Measurements from ENCODE around the gene SYCE3. TPM values are rescaled to one million over a fixed set of nuclear protein-coding genes. Genes with fewer than 3 reads are reported as not detected.
"Not testable (repeated sequence)": the region's sequence is repeated elsewhere in the genome, so short reads cannot be mapped to it uniquely, and the experiment has no call there.

Gene SYCE3
- polyA plus RNA-seq, 3 donors: 1.9 to 3.1 TPM; not detected in 1

DNA sequence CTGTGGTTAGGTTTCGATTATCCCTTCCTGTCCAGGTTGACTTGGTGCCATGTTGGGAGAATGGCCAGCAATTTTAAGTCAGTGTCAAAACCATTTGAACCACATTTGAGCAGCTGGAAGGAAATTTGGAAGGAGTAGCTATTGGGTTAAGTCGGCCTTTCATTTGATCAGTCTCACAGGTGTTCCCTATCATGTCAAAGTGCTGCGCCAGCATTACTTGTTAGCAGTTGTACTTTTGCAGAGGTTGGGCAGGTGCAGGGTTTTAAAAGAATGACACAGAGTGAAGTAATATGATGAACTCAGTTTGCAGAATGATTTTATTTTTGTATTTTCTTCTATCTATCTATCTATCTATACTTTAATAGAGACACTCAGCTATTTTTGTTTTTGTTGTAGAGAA lies 26.5 kb downstream of the SYCE3 start:
- H3K4me2 ChIP-seq (replicated peaks; ENCODE audit: extremely low read depth, low read length, poor library complexity, severe bottlenecking): no peak overlapping the region
- no peaks in the 10 kb centered on the region for H4K20me1 ChIP-seq (ENCODE audit: insufficient read depth, low read length)
- no peak overlapping the region for H3K4me3 Mint-ChIP-seq
- no peaks in the 10 kb centered on the region for H3K36me3 ChIP-seq (replicated peaks in 1 of 2; ENCODE audit: control insufficient read depth in 1 of 2, insufficient read depth in 2 of 2, low read length in 2 of 2)
- H2AFZ ChIP-seq (ENCODE audit: insufficient read depth, low read depth, low read length, poor library complexity, severe bottlenecking): no peak overlapping the region
- H3K4me1 ChIP-seq (ENCODE audit: control insufficient read depth in 1 of 2, insufficient read depth in 2 of 2, low read length in 2 of 2): peaks cover 89% of the 10 kb centered on the region in 2 donors
- peaks cover 0 to 1% (median 0%) of the 10 kb centered on the region in 3 donors for H3K27me3 Mint-ChIP-seq (ENCODE audit: low read depth in 3 of 3)
- H3K9me3 ChIP-seq (replicated peaks in 1 of 2; ENCODE audit: control insufficient read depth in 1 of 2, insufficient read depth in 1 of 2, low read length in 2 of 2): no peaks in the 10 kb centered on the region
- no peak for DNase-seq
- peaks cover 5 to 7% of the 10 kb centered on the region in 2 donors for H3K36me3 Mint-ChIP-seq
- H3K9ac ChIP-seq (ENCODE audit: insufficient read depth, low read length, poor library complexity, severe bottlenecking): no peak overlapping the region
- 71% methylated on average over 1 of the region's 3 CpGs for WGBS (ENCODE audit: insufficient coverage)
- H3K4me1 Mint-ChIP-seq: peaks cover 73% of the 10 kb centered on the region
- H3K79me2 ChIP-seq (ENCODE audit: insufficient read depth, low read length): peaks cover 46% of the 10 kb centered on the region
- peak overlapping the region in 1 of 2 donors; percentile 100 for H3K27ac ChIP-seq (ENCODE audit: low read depth in 1 of 2, low read length in 2 of 2)
- no peaks in the 10 kb centered on the region for H3K9me3 Mint-ChIP-seq
- TF ChIP-seq, protein P1, sequence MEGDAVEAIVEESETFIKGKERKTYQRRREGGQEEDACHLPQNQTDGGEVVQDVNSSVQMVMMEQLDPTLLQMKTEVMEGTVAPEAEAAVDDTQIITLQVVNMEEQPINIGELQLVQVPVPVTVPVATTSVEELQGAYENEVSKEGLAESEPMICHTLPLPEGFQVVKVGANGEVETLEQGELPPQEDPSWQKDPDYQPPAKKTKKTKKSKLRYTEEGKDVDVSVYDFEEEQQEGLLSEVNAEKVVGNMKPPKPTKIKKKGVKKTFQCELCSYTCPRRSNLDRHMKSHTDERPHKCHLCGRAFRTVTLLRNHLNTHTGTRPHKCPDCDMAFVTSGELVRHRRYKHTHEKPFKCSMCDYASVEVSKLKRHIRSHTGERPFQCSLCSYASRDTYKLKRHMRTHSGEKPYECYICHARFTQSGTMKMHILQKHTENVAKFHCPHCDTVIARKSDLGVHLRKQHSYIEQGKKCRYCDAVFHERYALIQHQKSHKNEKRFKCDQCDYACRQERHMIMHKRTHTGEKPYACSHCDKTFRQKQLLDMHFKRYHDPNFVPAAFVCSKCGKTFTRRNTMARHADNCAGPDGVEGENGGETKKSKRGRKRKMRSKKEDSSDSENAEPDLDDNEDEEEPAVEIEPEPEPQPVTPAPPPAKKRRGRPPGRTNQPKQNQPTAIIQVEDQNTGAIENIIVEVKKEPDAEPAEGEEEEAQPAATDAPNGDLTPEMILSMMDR (IDR thresholded peaks at IDR 0.05): no peak
- no peaks in the 10 kb centered on the region for H3K27me3 ChIP-seq (ENCODE audit: control insufficient read depth in 2 of 2, insufficient read depth in 2 of 2, low read length in 2 of 2)
- intact Hi-C loops (cut with micrococcal nuclease): loop anchor here in 1 of 2 donors (10.0 kb wide), 1 partner anchor 601 kb away; no protein-coding TSS in a partner anchor
- H3K4me3 ChIP-seq (replicated peaks in 1 of 3; ENCODE audit: low read depth in 2 of 3, low read length in 3 of 3): no peak overlapping the region
- H3K27ac Mint-ChIP-seq: peak overlapping the region in 5 of 7 donors; percentile 15 to 100 (median 88)

DNA sequence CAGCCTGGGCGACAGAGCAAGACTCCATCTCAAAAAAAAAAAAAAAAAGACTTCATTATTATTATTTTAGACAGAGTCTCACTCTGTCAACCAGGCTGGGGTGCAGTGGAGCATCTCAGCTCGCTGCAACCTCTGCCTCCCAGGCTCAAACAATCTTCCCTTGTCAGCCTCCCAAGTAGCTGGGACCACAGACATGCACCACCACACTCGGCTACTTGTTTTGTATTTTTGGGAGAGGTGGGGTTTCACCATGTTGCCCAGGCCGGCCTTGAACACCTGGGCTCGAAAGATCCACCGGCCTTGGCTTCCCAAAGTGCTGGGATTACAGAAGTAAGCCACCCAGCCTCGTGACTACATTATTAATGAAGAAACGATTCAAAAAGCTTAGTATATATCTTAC lies 27.6 kb downstream of the SYCE3 start:
- intact Hi-C loops (cut with micrococcal nuclease): loop anchor here in 1 of 2 donors (10.0 kb wide), 1 partner anchor 600 kb away; no protein-coding TSS in a partner anchor
- H3K4me2 ChIP-seq (replicated peaks; ENCODE audit: extremely low read depth, low read length, poor library complexity, severe bottlenecking): peak overlapping the region; percentile 47
- Mint-ChIP-seq H3K9me3 (no peaks in the 10 kb centered on the region), H3K27me3 (ENCODE audit: low read depth in 3 of 3) (no peaks in the 10 kb centered on the region), H3K27ac (peak overlapping the region; percentile 99 to 100 (median 99)), H3K4me3 (peak overlapping the region in 1 of 2 donors; percentile 59), H3K36me3 (peaks cover 5 to 7% of the 10 kb centered on the region in 2 donors), H3K4me1 (peaks cover 63% of the 10 kb centered on the region)
- H3K79me2 ChIP-seq (ENCODE audit: insufficient read depth, low read length): peaks cover 57% of the 10 kb centered on the region
- no peak for DNase-seq
- no peaks in the 10 kb centered on the region for H4K20me1 ChIP-seq (ENCODE audit: insufficient read depth, low read length)
- no CpG with 5 or more reads among the region's 8 CpGs for WGBS (ENCODE audit: insufficient coverage)
- no peaks in the 10 kb centered on the region for H3K27me3 ChIP-seq (ENCODE audit: control insufficient read depth in 2 of 2, insufficient read depth in 2 of 2, low read length in 2 of 2)
- H3K27ac ChIP-seq (ENCODE audit: low read depth in 1 of 2, low read length in 2 of 2): peak overlapping the region; percentile 100
- TF ChIP-seq, protein P1 (IDR thresholded peaks at IDR 0.05): no peak
- no peaks in the 10 kb centered on the region for H3K9me3 ChIP-seq (replicated peaks in 1 of 2; ENCODE audit: control insufficient read depth in 1 of 2, insufficient read depth in 1 of 2, low read length in 2 of 2)
- no peaks in the 10 kb centered on the region for H3K36me3 ChIP-seq (replicated peaks in 1 of 2; ENCODE audit: control insufficient read depth in 1 of 2, insufficient read depth in 2 of 2, low read length in 2 of 2)
- H3K9ac ChIP-seq (ENCODE audit: insufficient read depth, low read length, poor library complexity, severe bottlenecking): peak overlapping the region; percentile 55
- peaks cover 83 to 85% of the 10 kb centered on the region in 2 donors for H3K4me1 ChIP-seq (ENCODE audit: control insufficient read depth in 1 of 2, insufficient read depth in 2 of 2, low read length in 2 of 2)
- peak overlapping the region in 1 of 3 experiments; percentile 41 for H3K4me3 ChIP-seq (replicated peaks in 1 of 3; ENCODE audit: low read depth in 2 of 3, low read length in 3 of 3)
- no peak overlapping the region for H2AFZ ChIP-seq (ENCODE audit: insufficient read depth, low read depth, low read length, poor library complexity, severe bottlenecking)

DNA sequence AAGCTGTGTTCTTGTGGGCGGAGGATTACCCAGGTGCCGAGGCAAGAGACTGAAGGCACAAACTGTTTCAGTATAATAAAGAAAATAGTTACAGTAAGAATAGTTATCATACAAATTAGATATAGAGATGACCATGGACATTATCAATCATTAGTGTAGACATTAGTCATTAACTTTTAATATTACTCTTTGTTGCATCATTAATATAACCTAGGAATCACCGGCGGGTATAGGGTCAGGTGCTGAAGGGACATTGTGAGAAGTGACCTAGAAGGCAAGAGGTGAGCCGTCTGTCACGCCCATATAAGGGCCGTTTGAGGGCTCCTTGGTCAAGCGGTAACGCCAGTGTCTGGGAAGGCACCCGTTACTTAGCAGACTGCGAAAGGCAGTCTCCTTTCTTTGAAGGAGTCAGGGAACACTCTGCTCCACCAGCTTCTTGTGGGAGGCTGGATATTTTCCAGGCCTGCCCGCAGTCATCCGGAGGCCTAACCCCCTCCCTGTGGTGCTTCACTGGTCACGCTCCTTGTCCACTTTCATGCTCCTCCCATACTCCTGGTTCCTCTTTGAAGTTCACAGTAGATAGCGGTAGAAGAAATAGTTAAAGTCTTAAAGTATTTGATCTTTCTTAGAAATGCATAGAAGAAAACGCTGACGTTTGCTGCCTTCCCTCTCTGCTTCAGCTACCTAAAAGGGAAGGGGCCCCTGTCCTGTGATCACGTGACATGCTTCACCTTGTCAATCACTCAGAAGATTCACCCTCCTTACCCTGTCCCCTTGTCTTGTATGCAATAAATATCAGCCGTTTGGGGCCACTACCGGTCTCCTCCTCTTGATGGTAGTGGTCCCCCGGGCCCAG lies 28.6 kb downstream of the SYCE3 start:
- Mint-ChIP-seq H3K27ac (peak overlapping the region; percentile 99 to 100 (median 99)), H3K4me3 (peak overlapping the region; percentile 81 to 90), H3K4me1 (peaks cover 55% of the 10 kb centered on the region), H3K36me3 (peaks cover 6 to 10% of the 10 kb centered on the region in 2 donors)
- not testable (repeated sequence) for H3K9me3 ChIP-seq (replicated peaks in 1 of 2; ENCODE audit: control insufficient read depth in 1 of 2, insufficient read depth in 1 of 2, low read length in 2 of 2); H3K27me3 ChIP-seq (ENCODE audit: control insufficient read depth in 2 of 2, insufficient read depth in 2 of 2, low read length in 2 of 2); H3K36me3 ChIP-seq (replicated peaks in 1 of 2; ENCODE audit: control insufficient read depth in 1 of 2, insufficient read depth in 2 of 2, low read length in 2 of 2); H3K9me3 Mint-ChIP-seq; H2AFZ ChIP-seq (ENCODE audit: insufficient read depth, low read depth, low read length, poor library complexity, severe bottlenecking); H3K27me3 Mint-ChIP-seq (ENCODE audit: low read depth in 3 of 3); H4K20me1 ChIP-seq (ENCODE audit: insufficient read depth, low read length)
- peaks cover 76 to 87% of the 10 kb centered on the region in 2 donors for H3K4me1 ChIP-seq (ENCODE audit: control insufficient read depth in 1 of 2, insufficient read depth in 2 of 2, low read length in 2 of 2)
- H3K79me2 ChIP-seq (ENCODE audit: insufficient read depth, low read length): peaks cover 67% of the 10 kb centered on the region
- H3K4me2 ChIP-seq (replicated peaks; ENCODE audit: extremely low read depth, low read length, poor library complexity, severe bottlenecking): peak overlapping the region; percentile 95
- peak overlapping the region in 1 of 3 experiments; percentile 99 for H3K4me3 ChIP-seq (replicated peaks in 1 of 3; ENCODE audit: low read depth in 2 of 3, low read length in 3 of 3)
- 24% methylated on average over 6 of the region's 21 CpGs for WGBS (ENCODE audit: insufficient coverage)
- peak; percentile 64 to 71 (median 68) for DNase-seq
- intact Hi-C loops (cut with micrococcal nuclease): loop anchor here in 1 of 2 donors (5.0 to 10.0 kb wide), 3 partner anchors 232 to 599 kb away; partner anchors contain the start of gene TRABD
- peak overlapping the region; percentile 100 for H3K27ac ChIP-seq (ENCODE audit: low read depth in 1 of 2, low read length in 2 of 2)
- peak overlapping the region; percentile 55 for H3K9ac ChIP-seq (ENCODE audit: insufficient read depth, low read length, poor library complexity, severe bottlenecking)

All from CD14-positive monocyte (primary cell).